ENCODE data around the gene UMODL1. TPM values are rescaled to one million over a fixed set of nuclear protein-coding genes. Genes with fewer than 3 reads are reported as not detected.
"Not testable (repeated sequence)": the region's sequence is repeated elsewhere in the genome, so short reads cannot be mapped to it uniquely, and the experiment has no call there.

UMODL1 gene
- polyA plus RNA-seq, 2 donors, result 0.12 to 0.18 TPM

GRCh38 chr21:42075686-42076471 lies 4.8 kb downstream of the UMODL1 start:
- Histone ChIP-seq H3K4me1 (ENCODE audit: control insufficient read depth in 2 of 2, insufficient read depth in 2 of 2, low read length in 1 of 2) (peaks cover 0 to 11% of the 10 kb centered on the region in 2 donors), H3K36me3 (ENCODE audit: control insufficient read depth in 2 of 2, insufficient read depth in 2 of 2, low read length in 1 of 2) (no peaks in the 10 kb centered on the region), H3K4me3 (ENCODE audit: low read depth in 1 of 2, low read length in 2 of 2) (no peak overlapping the region), H3K27ac (ENCODE audit: low read depth in 2 of 2, low read length in 1 of 2) (no peak overlapping the region), H3K9me3 (ENCODE audit: control insufficient read depth in 2 of 2, insufficient read depth in 1 of 2, low read depth in 1 of 2, low read length in 1 of 2) (no peaks in the 10 kb centered on the region), H3K27me3 (ENCODE audit: control insufficient read depth in 1 of 2, insufficient read depth in 2 of 2, low read length in 2 of 2) (no peaks in the 10 kb centered on the region)
- WGBS, 2 donors, result 94 to 95% methylated on average over 35 of the region's 35 CpGs

- WGBS, 2 donors, result 95 to 96% methylated on average over 6 of the region's 6 CpGs
- H3K27me3 ChIP-seq (ENCODE audit: control insufficient read depth in 1 of 2, insufficient read depth in 2 of 2, low read length in 2 of 2); H3K27ac ChIP-seq (ENCODE audit: low read depth in 2 of 2, low read length in 1 of 2); H3K36me3 ChIP-seq (ENCODE audit: control insufficient read depth in 2 of 2, insufficient read depth in 2 of 2, low read length in 1 of 2); H3K9me3 ChIP-seq (ENCODE audit: control insufficient read depth in 2 of 2, insufficient read depth in 1 of 2, low read depth in 1 of 2, low read length in 1 of 2); H3K4me3 ChIP-seq (ENCODE audit: low read depth in 1 of 2, low read length in 2 of 2): not testable (repeated sequence)
- peaks cover 0 to 11% of the 10 kb centered on the region in 2 donors for H3K4me1 ChIP-seq (ENCODE audit: control insufficient read depth in 2 of 2, insufficient read depth in 2 of 2, low read length in 1 of 2)
These were observed 6.6 kb downstream of the UMODL1 start for GRCh38 chr21:42077685-42078238.

- H3K4me1 ChIP-seq (ENCODE audit: control insufficient read depth in 2 of 2, insufficient read depth in 2 of 2, low read length in 1 of 2), result peaks cover 0 to 11% of the 10 kb centered on the region in 2 donors
- H3K4me3 ChIP-seq (ENCODE audit: low read depth in 1 of 2, low read length in 2 of 2); H3K36me3 ChIP-seq (ENCODE audit: control insufficient read depth in 2 of 2, insufficient read depth in 2 of 2, low read length in 1 of 2); H3K9me3 ChIP-seq (ENCODE audit: control insufficient read depth in 2 of 2, insufficient read depth in 1 of 2, low read depth in 1 of 2, low read length in 1 of 2); H3K27me3 ChIP-seq (ENCODE audit: control insufficient read depth in 1 of 2, insufficient read depth in 2 of 2, low read length in 2 of 2); H3K27ac ChIP-seq (ENCODE audit: low read depth in 2 of 2, low read length in 1 of 2): not testable (repeated sequence)
- 85 to 90% methylated on average over 6 to 9 of the region's 10 CpGs for WGBS, 2 donors
These were observed 7.3 kb downstream of the UMODL1 start for GRCh38 chr21:42078247-42079007.

- Histone ChIP-seq H3K9me3 (ENCODE audit: control insufficient read depth in 2 of 2, insufficient read depth in 1 of 2, low read depth in 1 of 2, low read length in 1 of 2) (no peaks in the 10 kb centered on the region), H3K4me1 (ENCODE audit: control insufficient read depth in 2 of 2, insufficient read depth in 2 of 2, low read length in 1 of 2) (peaks cover 0 to 11% of the 10 kb centered on the region in 2 donors), H3K27me3 (ENCODE audit: control insufficient read depth in 1 of 2, insufficient read depth in 2 of 2, low read length in 2 of 2) (no peaks in the 10 kb centered on the region), H3K27ac (ENCODE audit: low read depth in 2 of 2, low read length in 1 of 2) (no peak overlapping the region), H3K4me3 (ENCODE audit: low read depth in 1 of 2, low read length in 2 of 2) (no peak overlapping the region), H3K36me3 (ENCODE audit: control insufficient read depth in 2 of 2, insufficient read depth in 2 of 2, low read length in 1 of 2) (no peaks in the 10 kb centered on the region)
- 72% methylated on average over 13 of the region's 13 CpGs for WGBS, 2 donors
These were observed 8.2 kb downstream of the UMODL1 start for GRCh38 chr21:42079008-42079938.

- Histone ChIP-seq H3K4me3 (ENCODE audit: low read depth in 1 of 2, low read length in 2 of 2) (no peak overlapping the region), H3K4me1 (ENCODE audit: control insufficient read depth in 2 of 2, insufficient read depth in 2 of 2, low read length in 1 of 2) (peaks cover 0 to 11% of the 10 kb centered on the region in 2 donors), H3K36me3 (ENCODE audit: control insufficient read depth in 2 of 2, insufficient read depth in 2 of 2, low read length in 1 of 2) (no peaks in the 10 kb centered on the region), H3K27me3 (ENCODE audit: control insufficient read depth in 1 of 2, insufficient read depth in 2 of 2, low read length in 2 of 2) (no peaks in the 10 kb centered on the region), H3K27ac (ENCODE audit: low read depth in 2 of 2, low read length in 1 of 2) (no peak overlapping the region), H3K9me3 (ENCODE audit: control insufficient read depth in 2 of 2, insufficient read depth in 1 of 2, low read depth in 1 of 2, low read length in 1 of 2) (no peaks in the 10 kb centered on the region)
- WGBS, 2 donors, result 81 to 83% methylated on average over 25 of the region's 25 CpGs
These were observed 9.0 kb downstream of the UMODL1 start for GRCh38 chr21:42079939-42080787.

- Histone ChIP-seq H3K9me3 (ENCODE audit: control insufficient read depth in 2 of 2, insufficient read depth in 1 of 2, low read depth in 1 of 2, low read length in 1 of 2) (no peaks in the 10 kb centered on the region), H3K27ac (ENCODE audit: low read depth in 2 of 2, low read length in 1 of 2) (no peak overlapping the region), H3K36me3 (ENCODE audit: control insufficient read depth in 2 of 2, insufficient read depth in 2 of 2, low read length in 1 of 2) (no peaks in the 10 kb centered on the region), H3K4me1 (ENCODE audit: control insufficient read depth in 2 of 2, insufficient read depth in 2 of 2, low read length in 1 of 2) (peaks cover 0 to 11% of the 10 kb centered on the region in 2 donors), H3K27me3 (ENCODE audit: control insufficient read depth in 1 of 2, insufficient read depth in 2 of 2, low read length in 2 of 2) (no peaks in the 10 kb centered on the region), H3K4me3 (ENCODE audit: low read depth in 1 of 2, low read length in 2 of 2) (no peak overlapping the region)
- 72 to 81% methylated on average over 6 of the region's 6 CpGs for WGBS, 2 donors
These were observed 9.6 kb downstream of the UMODL1 start for GRCh38 chr21:42080788-42081083.

- H3K36me3 ChIP-seq (ENCODE audit: control insufficient read depth in 2 of 2, insufficient read depth in 2 of 2, low read length in 1 of 2), result no peaks in the 10 kb centered on the region
- no peak overlapping the region for H3K4me3 ChIP-seq (ENCODE audit: low read depth in 1 of 2, low read length in 2 of 2)
- peaks cover 0 to 14% of the 10 kb centered on the region in 2 donors for H3K4me1 ChIP-seq (ENCODE audit: control insufficient read depth in 2 of 2, insufficient read depth in 2 of 2, low read length in 1 of 2)
- H3K9me3 ChIP-seq (ENCODE audit: control insufficient read depth in 2 of 2, insufficient read depth in 1 of 2, low read depth in 1 of 2, low read length in 1 of 2), result no peaks in the 10 kb centered on the region
- WGBS, 2 donors, result 82% methylated on average over 8 of the region's 8 CpGs
- H3K27ac ChIP-seq (ENCODE audit: low read depth in 2 of 2, low read length in 1 of 2), result no peak overlapping the region
- no peaks in the 10 kb centered on the region for H3K27me3 ChIP-seq (ENCODE audit: control insufficient read depth in 1 of 2, insufficient read depth in 2 of 2, low read length in 2 of 2)
These were observed 10.0 kb downstream of the UMODL1 start for GRCh38 chr21:42081138-42081537.

GRCh38 chr21:42081931-42082381 lies 10.8 kb downstream of the UMODL1 start:
- Histone ChIP-seq H3K36me3 (ENCODE audit: control insufficient read depth in 2 of 2, insufficient read depth in 2 of 2, low read length in 1 of 2) (no peaks in the 10 kb centered on the region), H3K4me3 (ENCODE audit: low read depth in 1 of 2, low read length in 2 of 2) (no peak overlapping the region), H3K27ac (ENCODE audit: low read depth in 2 of 2, low read length in 1 of 2) (no peak overlapping the region), H3K27me3 (ENCODE audit: control insufficient read depth in 1 of 2, insufficient read depth in 2 of 2, low read length in 2 of 2) (no peaks in the 10 kb centered on the region), H3K9me3 (ENCODE audit: control insufficient read depth in 2 of 2, insufficient read depth in 1 of 2, low read depth in 1 of 2, low read length in 1 of 2) (no peaks in the 10 kb centered on the region), H3K4me1 (ENCODE audit: control insufficient read depth in 2 of 2, insufficient read depth in 2 of 2, low read length in 1 of 2) (peaks cover 0 to 15% of the 10 kb centered on the region in 2 donors)
- WGBS, 2 donors, result 82 to 88% methylated on average over 18 of the region's 18 CpGs

Data from esophagus (tissue), 2 donors.